T-helper 9 cell (primary cell): ENCODE measurements around the gene ASCC2.
"Not testable (repeated sequence)": the region's sequence is repeated elsewhere in the genome, so short reads cannot be mapped to it uniquely, and the experiment has no call there.

Experiments
- DNase-seq: peaks from one replicate; pipeline ENCODE4 v3.0.0-alpha.2; 2020
- total RNA-seq, 2 donors: gene quantifications; one replicate each; lab custom pipeline; 2026; lab: John Stamatoyannopoulos, UW

Gene ASCC2
- total RNA-seq: 50.4 to 57.9 reads per million in 2 donors

DNA sequence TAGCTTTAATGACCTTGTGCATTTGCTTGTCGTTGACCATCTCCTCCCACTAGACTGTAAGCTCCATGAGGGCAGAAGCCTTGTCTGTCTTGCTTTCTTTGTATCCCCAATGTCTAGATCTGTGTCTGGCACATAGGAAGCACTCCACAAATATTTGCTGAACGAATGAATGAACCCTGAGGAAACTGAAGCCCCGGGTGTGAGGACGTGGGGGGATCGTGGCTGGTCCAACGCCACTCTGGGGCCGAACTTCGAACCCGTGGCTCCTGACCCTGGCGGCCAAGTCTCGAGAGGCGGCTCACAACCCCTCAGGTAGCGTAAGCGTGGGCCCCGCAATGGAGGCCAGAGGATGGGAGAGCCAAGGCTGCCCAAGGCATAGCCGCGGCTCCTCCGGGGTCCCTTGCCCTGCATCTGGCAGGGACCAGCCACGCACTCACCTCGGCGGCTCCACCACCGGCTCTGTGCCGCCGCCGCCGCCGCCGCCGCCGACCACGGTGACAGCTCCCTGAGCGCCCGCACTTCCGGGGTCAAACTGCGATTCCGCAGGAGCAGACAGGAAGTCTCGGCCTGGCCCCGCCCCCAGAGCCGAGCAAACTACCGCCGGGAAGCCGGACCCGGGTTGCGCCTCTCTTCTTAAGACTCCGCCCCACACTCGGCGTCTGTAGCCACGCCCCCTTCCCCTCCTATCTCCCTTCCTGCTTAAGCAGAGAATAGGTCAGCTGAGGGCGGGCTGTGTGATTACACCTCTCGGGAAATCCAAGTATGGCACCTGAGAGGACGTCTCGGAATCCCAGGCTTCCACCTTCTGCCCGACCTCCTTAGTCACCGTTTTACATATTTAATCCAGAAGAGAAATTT, at the start of gene ASCC2:
Gene ASCC2 (minus strand): TSS at position 534 of the 858 bp plus-strand sequence. CDS start 5,949 bp downstream, outside the sequence.
- peak; percentile 98 for DNase-seq

DNA sequence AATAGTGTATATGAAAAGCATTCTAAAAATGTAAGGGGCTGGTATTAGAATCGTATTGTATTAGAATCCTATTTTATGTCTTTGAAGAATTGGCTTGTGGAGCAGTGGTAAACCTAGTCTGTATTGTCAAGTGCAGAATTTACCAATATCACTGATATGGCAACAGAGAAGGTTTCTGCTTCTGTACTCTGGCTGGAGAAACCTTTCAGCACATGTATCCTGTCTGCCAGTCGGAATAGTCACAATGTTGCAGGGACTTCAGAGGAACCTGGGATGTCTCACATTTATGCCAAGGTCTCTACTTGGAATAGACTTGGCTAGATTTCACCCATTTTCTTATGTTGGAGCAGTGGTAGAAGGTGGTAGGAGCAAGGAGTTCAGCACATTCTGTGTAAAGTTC, 49.3 kb upstream of the ASCC2 start:
- DNase-seq: no peak

GRCh38 chr22:29886596-29886995, 48.5 kb upstream of the ASCC2 start:
- no peak for DNase-seq

GRCh38 chr22:29885610-29886009, 47.5 kb upstream of the ASCC2 start:
- no peak for DNase-seq

DNA sequence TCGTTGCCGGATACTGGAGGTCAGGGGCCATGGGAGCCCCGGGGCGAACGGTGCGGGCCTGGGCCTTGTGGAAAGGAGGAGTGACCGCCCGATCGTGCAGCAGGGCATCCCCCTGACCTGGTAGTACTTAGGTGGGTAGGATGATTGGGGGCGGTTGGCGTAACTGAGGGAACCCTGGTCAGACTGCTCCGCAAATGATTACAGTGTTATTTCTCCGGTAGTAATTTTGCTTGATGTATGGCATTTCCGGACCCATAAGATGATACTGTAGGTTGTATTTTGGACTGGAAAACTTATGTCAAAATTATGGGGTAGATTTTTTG, 45.7 kb upstream of the ASCC2 start:
- DNase-seq: no peak

DNA sequence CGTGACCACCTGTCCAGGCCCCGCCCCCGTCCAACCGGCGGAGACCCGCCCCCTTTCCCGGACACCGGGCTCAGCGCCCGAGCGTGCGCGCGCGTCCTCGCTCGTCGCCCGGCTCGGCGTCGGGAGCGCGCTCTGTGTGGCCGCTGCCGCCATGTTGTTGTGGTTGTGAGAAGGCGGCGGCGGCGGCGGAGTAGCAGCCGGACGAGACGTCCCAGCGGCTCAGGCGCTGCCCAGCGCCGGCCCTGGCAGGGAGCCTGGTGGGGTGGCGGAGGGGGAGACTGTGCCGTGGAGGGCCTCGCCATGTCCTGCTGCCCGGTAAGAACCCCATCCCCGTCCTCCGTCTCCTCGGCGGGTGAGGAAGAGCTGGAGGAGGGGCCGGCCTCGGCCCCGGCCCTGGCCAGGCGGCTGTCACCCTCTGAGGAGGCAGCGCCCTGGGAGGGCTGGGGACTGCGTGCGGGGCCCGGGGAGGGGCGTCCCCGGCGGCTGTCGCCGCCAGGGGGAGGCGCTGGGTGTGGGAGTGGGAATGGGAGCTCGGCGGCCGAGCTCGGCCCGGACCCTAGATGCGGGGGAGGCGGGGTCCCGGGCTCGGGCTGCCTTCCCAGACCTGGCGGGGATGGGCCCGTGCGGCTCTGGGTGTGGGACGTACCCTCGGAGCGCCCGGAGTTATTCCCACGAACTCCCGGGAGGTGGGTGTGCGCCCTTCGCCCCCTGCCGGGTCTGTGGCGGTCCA, 45.1 kb upstream of the ASCC2 start, which contains the start of gene MTMR3:
Gene MTMR3 (plus strand): TSS at position 130 of the 730 bp plus-strand sequence. CDS start 87,886 bp downstream, outside the sequence.
- peak; percentile 87 for DNase-seq

DNA sequence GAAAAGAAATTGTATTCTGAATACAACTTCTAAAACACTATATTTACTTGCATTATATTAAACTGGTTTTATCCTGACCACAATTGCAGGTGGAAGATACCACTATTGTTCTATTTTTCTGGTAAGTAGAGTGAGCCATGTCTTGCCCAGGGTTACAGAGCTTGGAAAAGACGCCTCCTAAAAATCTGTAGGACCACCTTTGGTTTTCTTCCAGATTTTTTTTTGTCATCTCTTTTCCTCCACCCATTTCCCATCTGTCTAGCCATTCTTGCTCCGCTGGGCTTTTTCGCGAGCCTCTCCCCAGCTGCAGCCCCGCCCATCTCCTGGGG, 44.6 kb upstream of the ASCC2 start:
- no peak for DNase-seq

DNA sequence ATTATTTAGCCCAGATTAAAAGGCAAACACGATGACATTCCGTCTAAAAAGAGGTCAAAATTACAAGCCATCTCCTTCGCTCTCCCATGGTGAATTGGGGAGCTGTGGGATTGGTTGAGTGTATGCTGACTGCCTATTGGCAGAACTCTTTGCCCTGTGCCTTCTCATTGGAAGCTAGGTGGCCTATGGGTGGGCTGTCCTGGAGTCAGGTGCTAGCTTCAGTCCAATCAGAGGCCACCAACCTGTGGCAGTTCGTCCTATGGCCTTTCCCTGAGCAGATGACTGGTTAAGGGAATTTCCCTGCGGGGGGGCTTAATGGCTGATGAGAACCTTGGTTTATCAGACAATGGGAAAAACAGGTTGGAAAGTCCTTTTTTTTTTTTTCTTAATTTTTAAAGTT, 41.7 kb upstream of the ASCC2 start:
- DNase-seq: no peak

DNA sequence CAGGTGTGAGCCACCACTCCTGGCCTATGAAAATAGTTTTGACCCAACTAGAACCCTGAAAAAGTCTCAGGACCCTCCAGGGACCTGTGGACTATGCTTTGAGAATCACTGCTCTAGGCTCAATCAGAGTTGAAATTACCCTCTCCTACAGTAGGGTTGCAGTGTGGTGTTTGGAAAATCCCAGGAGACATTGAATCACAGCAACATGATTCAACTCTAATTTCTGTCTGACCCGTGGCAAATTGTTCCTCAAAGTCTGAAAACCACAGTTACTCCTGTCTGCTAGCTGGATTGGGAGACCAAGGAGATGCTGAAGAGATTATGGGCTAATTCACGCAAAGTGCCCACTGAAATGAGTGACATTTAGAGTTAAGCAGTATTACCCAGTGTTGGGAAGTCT, 39.5 kb upstream of the ASCC2 start:
- no peak for DNase-seq

GRCh38 chr22:29873943-29874342, 35.9 kb upstream of the ASCC2 start:
- DNase-seq: no peak

GRCh38 chr22:29872989-29873388, 34.9 kb upstream of the ASCC2 start:
- no peak for DNase-seq

- no peak for DNase-seq
Observed at GRCh38 chr22:29872144-29872893, 34.2 kb upstream of the ASCC2 start.

DNA sequence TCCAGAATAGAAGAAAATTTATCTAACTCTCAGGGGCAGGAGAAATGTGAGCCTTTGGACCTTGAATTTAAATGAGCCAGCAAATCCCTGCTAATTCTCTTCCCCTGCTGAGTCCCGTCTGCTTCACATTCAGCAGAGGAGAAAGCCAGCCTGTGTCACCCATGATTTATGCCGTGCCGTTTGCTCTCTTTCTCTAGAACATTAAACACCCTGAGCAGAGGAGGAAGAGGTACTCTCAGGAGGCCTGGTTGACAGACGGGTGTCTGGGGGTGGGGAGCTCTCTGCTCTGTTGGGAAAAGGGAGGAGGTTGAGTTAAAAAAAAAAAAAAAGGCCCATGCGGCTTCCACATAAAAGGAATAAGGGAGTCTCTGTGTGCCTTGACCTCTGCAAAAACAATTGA, 33.6 kb upstream of the ASCC2 start:
- DNase-seq: no peak

DNA sequence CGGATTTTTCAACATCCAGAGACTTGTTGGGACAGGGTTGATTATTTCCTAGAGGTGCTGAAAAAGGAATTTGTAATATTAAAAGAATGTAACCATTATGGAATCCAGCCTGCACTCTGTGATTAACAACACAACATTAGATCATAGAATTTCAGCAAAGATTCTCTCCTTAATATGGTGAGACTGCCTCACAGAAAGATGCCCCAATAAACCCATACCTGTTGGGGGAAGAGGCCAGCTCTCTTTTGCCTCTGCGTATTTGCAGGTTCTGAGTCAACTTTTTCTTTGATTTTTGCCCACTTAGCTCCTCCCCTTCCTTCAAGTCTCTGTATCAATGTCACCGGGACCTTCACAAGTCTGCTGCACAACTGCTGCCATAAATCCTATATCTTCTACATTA, 32.5 kb upstream of the ASCC2 start:
- DNase-seq: no peak

- no peak for DNase-seq
Observed at GRCh38 chr22:29867851-29868250, 29.8 kb upstream of the ASCC2 start.

GRCh38 chr22:29867260-29867659, 29.2 kb upstream of the ASCC2 start:
- no peak for DNase-seq

GRCh38 chr22:29865572-29865971, 27.5 kb upstream of the ASCC2 start:
- not testable (repeated sequence) for DNase-seq

- DNase-seq: no peak
Observed at GRCh38 chr22:29861672-29862297, 23.7 kb upstream of the ASCC2 start.

DNA sequence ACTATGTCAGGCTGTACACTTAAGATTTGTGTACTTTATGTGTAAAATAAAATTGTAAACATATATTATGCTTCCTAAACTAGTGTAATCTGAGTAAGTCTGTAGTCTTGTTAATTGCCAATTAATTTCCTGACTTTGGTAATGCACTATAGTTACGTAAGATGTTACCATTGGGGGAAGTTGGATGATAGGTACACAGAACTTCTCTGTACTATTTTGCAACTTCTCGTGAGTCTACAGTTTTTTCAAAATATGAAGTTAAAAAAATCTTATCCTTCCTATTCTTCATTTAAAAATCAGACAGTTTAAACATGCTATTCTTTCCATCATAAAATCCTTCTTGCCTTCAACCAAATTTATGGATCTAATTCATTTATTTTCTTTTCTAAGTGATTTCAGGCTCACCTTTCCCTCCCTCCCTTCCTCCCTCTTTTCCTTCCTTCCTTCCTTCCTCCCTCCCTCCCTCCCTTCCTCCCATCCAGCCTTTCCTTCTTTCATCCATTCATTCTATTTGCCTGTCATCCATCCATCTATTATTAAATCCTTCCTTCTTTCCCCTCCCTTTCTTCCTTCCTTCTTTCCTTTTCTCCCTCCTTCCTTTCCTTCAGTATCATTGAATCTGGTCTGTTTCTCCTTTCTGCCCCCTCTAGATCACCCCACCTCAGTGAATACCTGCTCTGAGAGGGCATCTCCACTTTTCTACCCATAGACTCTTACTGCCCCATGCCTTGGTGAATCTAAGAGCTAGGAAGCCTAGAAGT, 22.1 kb upstream of the ASCC2 start:
- no peak for DNase-seq

GRCh38 chr22:29859030-29859429, 21.0 kb upstream of the ASCC2 start:
- not testable (repeated sequence) for DNase-seq

GRCh38 chr22:29856496-29856895, 18.4 kb upstream of the ASCC2 start:
- DNase-seq: no peak

DNA sequence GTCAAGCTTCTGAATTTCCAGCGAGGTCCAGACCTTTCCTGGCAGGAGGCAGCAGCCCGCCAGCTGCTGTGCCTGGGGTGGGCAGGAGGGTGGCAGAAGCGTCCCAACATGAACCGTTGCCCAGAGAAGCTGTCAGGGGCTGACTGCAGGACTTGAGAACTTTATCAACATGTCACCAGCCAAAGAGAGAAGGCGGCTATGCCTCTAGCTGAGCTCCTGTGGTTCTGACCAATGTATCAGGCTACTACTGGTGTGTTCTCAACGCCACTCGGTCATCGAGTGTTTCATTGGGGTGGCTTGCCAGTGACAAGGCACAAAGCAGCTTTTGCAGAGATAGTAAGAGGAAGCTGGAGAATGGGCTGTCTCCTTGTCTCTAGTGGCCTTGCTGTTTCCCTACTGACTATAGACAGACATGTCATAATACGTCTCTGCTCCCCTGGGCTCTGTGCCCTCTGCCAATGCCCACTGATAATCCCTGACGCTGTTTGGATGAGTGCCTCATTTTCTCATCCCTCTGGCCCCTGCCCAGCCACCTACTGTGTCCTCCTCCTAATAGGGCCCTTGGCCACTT, 17.6 kb upstream of the ASCC2 start:
- no peak for DNase-seq
